ENCODE results near the gene DCANP1. TPM values are rescaled to one million over a fixed set of nuclear protein-coding genes. Genes with fewer than 3 reads are reported as not detected.

DCANP1 gene
- total and polyA plus RNA-seq, 9 of the 15 experiments (the other 6 are each of a cell fraction or from before 2014, with no cell fraction given): not detected

DNA sequence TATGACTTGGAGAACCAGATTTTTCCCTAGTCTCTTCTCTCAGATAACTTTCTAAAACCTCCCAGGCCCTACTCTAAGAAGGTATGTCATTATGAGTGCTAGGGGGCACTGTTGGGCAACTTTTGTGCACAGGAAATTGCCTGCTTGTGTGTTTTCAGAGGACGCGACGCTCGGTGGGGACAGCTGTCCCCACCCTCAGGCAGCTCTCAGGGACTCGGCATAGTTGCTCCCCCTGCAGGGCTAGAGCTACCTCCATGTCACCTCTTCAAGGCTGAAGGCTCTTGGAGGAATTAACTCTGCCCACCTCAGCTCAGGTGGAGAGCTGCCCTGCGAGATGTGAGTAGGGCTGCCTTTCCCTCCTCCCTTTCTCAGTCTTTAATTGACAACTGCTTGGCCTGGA, 15.2 kb upstream of the DCANP1 start (continued):
- TF ChIP-seq, protein P1, sequence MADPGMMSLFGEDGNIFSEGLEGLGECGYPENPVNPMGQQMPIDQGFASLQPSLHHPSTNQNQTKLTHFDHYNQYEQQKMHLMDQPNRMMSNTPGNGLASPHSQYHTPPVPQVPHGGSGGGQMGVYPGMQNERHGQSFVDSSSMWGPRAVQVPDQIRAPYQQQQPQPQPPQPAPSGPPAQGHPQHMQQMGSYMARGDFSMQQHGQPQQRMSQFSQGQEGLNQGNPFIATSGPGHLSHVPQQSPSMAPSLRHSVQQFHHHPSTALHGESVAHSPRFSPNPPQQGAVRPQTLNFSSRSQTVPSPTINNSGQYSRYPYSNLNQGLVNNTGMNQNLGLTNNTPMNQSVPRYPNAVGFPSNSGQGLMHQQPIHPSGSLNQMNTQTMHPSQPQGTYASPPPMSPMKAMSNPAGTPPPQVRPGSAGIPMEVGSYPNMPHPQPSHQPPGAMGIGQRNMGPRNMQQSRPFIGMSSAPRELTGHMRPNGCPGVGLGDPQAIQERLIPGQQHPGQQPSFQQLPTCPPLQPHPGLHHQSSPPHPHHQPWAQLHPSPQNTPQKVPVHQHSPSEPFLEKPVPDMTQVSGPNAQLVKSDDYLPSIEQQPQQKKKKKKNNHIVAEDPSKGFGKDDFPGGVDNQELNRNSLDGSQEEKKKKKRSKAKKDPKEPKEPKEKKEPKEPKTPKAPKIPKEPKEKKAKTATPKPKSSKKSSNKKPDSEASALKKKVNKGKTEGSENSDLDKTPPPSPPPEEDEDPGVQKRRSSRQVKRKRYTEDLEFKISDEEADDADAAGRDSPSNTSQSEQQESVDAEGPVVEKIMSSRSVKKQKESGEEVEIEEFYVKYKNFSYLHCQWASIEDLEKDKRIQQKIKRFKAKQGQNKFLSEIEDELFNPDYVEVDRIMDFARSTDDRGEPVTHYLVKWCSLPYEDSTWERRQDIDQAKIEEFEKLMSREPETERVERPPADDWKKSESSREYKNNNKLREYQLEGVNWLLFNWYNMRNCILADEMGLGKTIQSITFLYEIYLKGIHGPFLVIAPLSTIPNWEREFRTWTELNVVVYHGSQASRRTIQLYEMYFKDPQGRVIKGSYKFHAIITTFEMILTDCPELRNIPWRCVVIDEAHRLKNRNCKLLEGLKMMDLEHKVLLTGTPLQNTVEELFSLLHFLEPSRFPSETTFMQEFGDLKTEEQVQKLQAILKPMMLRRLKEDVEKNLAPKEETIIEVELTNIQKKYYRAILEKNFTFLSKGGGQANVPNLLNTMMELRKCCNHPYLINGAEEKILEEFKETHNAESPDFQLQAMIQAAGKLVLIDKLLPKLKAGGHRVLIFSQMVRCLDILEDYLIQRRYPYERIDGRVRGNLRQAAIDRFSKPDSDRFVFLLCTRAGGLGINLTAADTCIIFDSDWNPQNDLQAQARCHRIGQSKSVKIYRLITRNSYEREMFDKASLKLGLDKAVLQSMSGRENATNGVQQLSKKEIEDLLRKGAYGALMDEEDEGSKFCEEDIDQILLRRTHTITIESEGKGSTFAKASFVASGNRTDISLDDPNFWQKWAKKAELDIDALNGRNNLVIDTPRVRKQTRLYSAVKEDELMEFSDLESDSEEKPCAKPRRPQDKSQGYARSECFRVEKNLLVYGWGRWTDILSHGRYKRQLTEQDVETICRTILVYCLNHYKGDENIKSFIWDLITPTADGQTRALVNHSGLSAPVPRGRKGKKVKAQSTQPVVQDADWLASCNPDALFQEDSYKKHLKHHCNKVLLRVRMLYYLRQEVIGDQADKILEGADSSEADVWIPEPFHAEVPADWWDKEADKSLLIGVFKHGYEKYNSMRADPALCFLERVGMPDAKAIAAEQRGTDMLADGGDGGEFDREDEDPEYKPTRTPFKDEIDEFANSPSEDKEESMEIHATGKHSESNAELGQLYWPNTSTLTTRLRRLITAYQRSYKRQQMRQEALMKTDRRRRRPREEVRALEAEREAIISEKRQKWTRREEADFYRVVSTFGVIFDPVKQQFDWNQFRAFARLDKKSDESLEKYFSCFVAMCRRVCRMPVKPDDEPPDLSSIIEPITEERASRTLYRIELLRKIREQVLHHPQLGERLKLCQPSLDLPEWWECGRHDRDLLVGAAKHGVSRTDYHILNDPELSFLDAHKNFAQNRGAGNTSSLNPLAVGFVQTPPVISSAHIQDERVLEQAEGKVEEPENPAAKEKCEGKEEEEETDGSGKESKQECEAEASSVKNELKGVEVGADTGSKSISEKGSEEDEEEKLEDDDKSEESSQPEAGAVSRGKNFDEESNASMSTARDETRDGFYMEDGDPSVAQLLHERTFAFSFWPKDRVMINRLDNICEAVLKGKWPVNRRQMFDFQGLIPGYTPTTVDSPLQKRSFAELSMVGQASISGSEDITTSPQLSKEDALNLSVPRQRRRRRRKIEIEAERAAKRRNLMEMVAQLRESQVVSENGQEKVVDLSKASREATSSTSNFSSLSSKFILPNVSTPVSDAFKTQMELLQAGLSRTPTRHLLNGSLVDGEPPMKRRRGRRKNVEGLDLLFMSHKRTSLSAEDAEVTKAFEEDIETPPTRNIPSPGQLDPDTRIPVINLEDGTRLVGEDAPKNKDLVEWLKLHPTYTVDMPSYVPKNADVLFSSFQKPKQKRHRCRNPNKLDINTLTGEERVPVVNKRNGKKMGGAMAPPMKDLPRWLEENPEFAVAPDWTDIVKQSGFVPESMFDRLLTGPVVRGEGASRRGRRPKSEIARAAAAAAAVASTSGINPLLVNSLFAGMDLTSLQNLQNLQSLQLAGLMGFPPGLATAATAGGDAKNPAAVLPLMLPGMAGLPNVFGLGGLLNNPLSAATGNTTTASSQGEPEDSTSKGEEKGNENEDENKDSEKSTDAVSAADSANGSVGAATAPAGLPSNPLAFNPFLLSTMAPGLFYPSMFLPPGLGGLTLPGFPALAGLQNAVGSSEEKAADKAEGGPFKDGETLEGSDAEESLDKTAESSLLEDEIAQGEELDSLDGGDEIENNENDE (IDR thresholded peaks at IDR 0.05; ENCODE audit: low read depth, low read length): no peak
- TF ChIP-seq RBM39 (optimal IDR thresholded peaks at IDR 0.05; ENCODE audit: low read depth, low read length) (no peak), POLR2B (IDR thresholded peaks at IDR 0.05; ENCODE audit: low read depth, partially characterized antibody) (no peak), HDAC3 (IDR thresholded peaks at IDR 0.05; ENCODE audit: borderline replicate concordance, partially characterized antibody) (no peak), ZNF707 (CRISPR knock-in tag; conservative IDR thresholded peaks at IDR 0.05) (no peak), BHLHE40 (IDR thresholded peaks at IDR 0.05; ENCODE audit: low read length) (no peak), MYNN (IDR thresholded peaks at IDR 0.05) (no peak), MYNN (CRISPR knock-in tag; IDR thresholded peaks at IDR 0.05) (no peak), ZKSCAN1 (IDR thresholded peaks at IDR 0.05; ENCODE audit: low read depth, low read length) (no peak), HDGF (IDR thresholded peaks at IDR 0.05) (no peak), NRF1 (conservative IDR thresholded peaks at IDR 0.05 in 1 of 2, IDR thresholded peaks at IDR 0.05 in 1 of 2) (no peak), ETV6 (IDR thresholded peaks at IDR 0.05; ENCODE audit: borderline replicate concordance in 1 of 2, low read depth in 2 of 2, low read length in 1 of 2) (no peak), ETV6 (CRISPR knock-in tag; IDR thresholded peaks at IDR 0.05; ENCODE audit: borderline replicate concordance) (no peak), NR2C1 (IDR thresholded peaks at IDR 0.05) (no peak), NR2C1 (tag; IDR thresholded peaks at IDR 0.05) (no peak)
- TF ChIP-seq, protein P2, sequence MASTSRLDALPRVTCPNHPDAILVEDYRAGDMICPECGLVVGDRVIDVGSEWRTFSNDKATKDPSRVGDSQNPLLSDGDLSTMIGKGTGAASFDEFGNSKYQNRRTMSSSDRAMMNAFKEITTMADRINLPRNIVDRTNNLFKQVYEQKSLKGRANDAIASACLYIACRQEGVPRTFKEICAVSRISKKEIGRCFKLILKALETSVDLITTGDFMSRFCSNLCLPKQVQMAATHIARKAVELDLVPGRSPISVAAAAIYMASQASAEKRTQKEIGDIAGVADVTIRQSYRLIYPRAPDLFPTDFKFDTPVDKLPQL (IDR thresholded peaks at IDR 0.05; ENCODE audit: extremely low read depth, insufficient read length): no peak
- TF ChIP-seq, protein P3, sequence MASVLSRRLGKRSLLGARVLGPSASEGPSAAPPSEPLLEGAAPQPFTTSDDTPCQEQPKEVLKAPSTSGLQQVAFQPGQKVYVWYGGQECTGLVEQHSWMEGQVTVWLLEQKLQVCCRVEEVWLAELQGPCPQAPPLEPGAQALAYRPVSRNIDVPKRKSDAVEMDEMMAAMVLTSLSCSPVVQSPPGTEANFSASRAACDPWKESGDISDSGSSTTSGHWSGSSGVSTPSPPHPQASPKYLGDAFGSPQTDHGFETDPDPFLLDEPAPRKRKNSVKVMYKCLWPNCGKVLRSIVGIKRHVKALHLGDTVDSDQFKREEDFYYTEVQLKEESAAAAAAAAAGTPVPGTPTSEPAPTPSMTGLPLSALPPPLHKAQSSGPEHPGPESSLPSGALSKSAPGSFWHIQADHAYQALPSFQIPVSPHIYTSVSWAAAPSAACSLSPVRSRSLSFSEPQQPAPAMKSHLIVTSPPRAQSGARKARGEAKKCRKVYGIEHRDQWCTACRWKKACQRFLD (CRISPR knock-in tag; IDR thresholded peaks at IDR 0.05): no peak
